K562 (cell line): ENCODE results near the gene CHORDC1. TPM values are rescaled to one million over a fixed set of nuclear protein-coding genes. Genes with fewer than 3 reads are reported as not detected.

Source experiments
- CAMTA2 ChIP-seq: fragments of 250-450 bp; sonication (Bioruptor Pico); conservative IDR thresholded peaks from 2 replicates; pipeline ENCODE4 v1.5.1; 2022
- CEBPB ChIP-seq: fragments of 450-650 bp; IDR thresholded peaks from 2 replicates; pipeline ENCODE4 v1.6.1; 2016; ENCODE audit warnings: missing genetic modification characterization, missing compliant biosample characterization
- EHMT2 ChIP-seq: fragments of 450-650 bp; IDR thresholded peaks from 2 replicates; pipeline ENCODE4 v1.6.1; 2018; ENCODE audit warnings: antibody characterized with exemption
- IFI16 ChIP-seq: fragments of 250-450 bp; sonication (Bioruptor Pico); IDR thresholded peaks from 2 replicates; pipeline ENCODE4 v2.1.2; 2022; ENCODE audit warnings: mild to moderate bottlenecking, inconsistent platforms
- MGA ChIP-seq: fragments of 450-650 bp; IDR thresholded peaks from 2 replicates; pipeline ENCODE4 v1.6.1; 2016; ENCODE audit warnings: mild to moderate bottlenecking, moderate library complexity
- U2AF1 ChIP-seq: fragments of 200-400 bp; formaldehyde crosslinking; optimal IDR thresholded peaks from 2 replicates; pipeline ENCODE3; 2017; ENCODE audit warnings: mild to moderate bottlenecking, low read depth, low read length, moderate library complexity
- ZNF408 ChIP-seq: fragments of 250-450 bp; sonication (Bioruptor Pico); IDR thresholded peaks from 2 replicates; pipeline ENCODE4 v1.4.0; 2020; ENCODE audit warnings: low read depth, mild to moderate bottlenecking, moderate library complexity
- polyA plus RNA-seq, 8 experiments: library from polyadenylated mRNA; depleted of rRNA in 4 of 8; stranded (reverse) in 5 of 8; unstranded in 3 of 8; fragments of >200 nt; fragmentation: Nextera tagmentation in 2 of 8; fragmentation: Illumina TruSeq in 1 of 8; extraction: Ambion mirVana in 2 of 8; extraction: Trizol in 1 of 8; gene quantifications; 2 replicates each; pipeline versions ENCODE4 v1.2.1 to v1.2.3, GENCODE V29; 2011 to 2014; ENCODE audit warnings: inconsistent platforms in 1 of 8, missing spikeins in 1 of 8
- total RNA-seq, 7 experiments: library from RNA; depleted of rRNA in 6 of 7; stranded (reverse); fragments of >200 nt in 6 of 7; fragmentation: Illumina TruSeq in 2 of 7; extraction: Trizol in 2 of 7; gene quantifications; 2 replicates each; pipeline versions ENCODE4 v1.2.1 to v1.2.3, GENCODE V29; 2011 to 2021; ENCODE audit warnings: low replicate concordance in 1 of 7

Gene CHORDC1
- total and polyA plus RNA-seq, 9 of the 15 experiments (the other 6 are each of a cell fraction or from before 2014, with no cell fraction given), result 68.7 to 148 (median 112) TPM

- TF ChIP-seq MGA, result no peak
- TF ChIP-seq CEBPB (tag), result peak; percentile 50
- no peak for TF ChIP-seq IFI16 (CRISPR knock-in tag)
- TF ChIP-seq EHMT2, result no peak
- no peak for TF ChIP-seq U2AF1
- TF ChIP-seq CAMTA2 (CRISPR knock-in tag), result no peak
- TF ChIP-seq ZNF408 (CRISPR knock-in tag), result no peak
- TF ChIP-seq, all 486 proteins: peak for 2
Measured at GRCh38 chr11:90168571-90168970, 54.3 kb downstream of the CHORDC1 start (continued).
